ENCODE data around the gene E4F1.
A peak's percentile ranks its signal among the peaks of the same experiment; 100 is the strongest.
"Not testable (repeated sequence)": the region's sequence is repeated elsewhere in the genome, so short reads cannot be mapped to it uniquely, and the experiment has no call there.

Gene E4F1

GRCh38 chr16:2231016-2231931, 7.9 kb downstream of the E4F1 start:
- no peak for DNase-seq

DNA sequence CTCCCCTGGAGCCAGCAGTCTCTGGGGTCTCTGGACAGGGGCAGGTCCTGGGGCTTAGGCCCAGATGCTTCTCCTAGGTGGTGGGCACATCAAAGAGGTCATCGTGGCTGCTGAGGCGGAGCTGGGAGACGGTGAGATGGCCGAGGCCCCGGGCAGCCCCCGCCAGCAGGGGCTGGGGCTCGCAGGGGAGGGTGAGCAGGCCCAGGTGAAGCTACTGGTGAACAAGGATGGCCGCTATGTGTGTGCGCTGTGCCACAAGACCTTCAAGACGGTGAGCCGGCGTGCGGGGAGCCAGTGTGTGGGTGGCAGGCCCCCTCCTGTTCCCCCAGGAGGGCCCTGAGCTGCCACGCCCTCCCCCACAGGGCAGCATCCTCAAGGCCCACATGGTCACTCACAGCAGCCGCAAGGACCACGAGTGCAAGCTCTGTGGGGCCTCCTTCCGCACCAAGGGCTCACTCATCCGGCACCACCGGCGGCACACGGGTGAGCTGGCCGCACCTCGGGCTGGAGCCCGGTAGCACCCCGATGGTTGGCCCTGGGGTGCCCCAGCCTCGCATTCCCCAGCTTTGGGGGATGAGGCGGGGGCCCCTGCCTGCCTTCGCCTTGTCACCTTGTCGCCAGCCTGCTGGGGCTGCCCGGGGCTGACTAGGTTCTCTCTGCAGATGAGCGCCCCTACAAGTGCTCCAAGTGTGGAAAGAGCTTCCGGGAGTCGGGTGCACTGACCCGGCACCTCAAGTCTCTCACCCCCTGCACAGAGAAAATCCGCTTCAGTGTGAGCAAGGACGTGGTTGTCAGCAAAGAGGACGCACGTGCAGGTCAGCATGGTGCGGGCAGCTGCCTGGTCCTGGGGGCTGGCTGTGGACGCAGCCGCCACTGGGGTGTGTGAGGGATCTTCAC, 9.0 kb downstream of the E4F1 start:
- no peak for DNase-seq

DNA sequence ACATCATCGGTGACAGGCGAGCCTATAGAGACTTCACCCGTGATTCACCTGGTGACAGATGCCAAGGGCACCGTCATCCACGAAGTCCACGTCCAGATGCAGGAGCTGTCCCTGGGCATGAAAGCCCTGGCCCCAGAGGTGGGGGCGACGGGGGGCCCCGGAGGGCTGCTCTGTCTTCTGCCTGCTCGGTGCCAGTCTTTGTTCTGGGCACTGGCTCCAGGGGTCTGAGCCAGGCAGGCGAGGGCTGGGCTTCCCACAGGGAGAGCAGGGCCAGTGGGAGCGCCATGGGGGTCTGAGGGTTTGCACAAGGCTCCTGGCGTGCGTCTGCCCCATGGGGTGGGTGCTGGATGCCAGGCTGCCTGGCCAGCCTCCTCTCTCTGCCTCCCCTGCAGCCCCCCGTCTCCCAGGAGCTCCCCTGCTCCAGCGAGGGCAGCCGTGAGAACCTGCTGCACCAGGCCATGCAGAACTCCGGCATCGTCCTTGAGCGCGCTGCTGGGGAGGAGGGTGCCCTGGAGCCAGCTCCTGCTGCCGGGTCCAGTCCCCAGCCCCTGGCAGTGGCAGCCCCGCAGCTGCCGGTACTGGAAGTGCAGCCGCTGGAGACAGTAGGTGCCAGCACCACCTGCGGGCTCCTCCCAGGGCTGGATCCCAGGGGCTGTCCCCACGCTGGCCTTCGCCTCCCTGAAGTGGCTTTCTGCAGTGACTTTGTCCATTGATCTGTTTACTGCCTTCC, 9.8 kb downstream of the E4F1 start:
- DNase-seq: no peak

- peak; percentile 90 for DNase-seq
These were observed 10.8 kb downstream of the E4F1 start for GRCh38 chr16:2233872-2234812.

DNA sequence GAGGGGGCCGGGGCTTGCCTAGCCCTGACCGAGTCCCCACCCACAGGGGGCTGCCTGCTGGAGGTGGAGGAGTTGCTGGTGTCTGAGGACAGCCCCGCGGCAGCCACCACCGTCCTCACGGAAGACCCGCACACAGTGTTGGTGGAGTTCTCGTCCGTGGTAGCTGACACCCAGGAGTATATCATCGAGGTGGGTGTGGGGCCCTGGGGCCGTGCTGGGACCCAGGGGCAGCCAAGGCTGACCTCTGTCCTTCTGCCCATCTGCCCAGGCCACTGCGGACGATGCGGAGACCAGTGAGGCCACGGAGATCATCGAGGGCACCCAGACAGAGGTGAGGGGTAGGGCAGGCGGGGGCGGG, 11.4 kb downstream of the E4F1 start:
- no peak for DNase-seq

GRCh38 chr16:2235234-2235651, 11.9 kb downstream of the E4F1 start:
- no peak for DNase-seq

DNA sequence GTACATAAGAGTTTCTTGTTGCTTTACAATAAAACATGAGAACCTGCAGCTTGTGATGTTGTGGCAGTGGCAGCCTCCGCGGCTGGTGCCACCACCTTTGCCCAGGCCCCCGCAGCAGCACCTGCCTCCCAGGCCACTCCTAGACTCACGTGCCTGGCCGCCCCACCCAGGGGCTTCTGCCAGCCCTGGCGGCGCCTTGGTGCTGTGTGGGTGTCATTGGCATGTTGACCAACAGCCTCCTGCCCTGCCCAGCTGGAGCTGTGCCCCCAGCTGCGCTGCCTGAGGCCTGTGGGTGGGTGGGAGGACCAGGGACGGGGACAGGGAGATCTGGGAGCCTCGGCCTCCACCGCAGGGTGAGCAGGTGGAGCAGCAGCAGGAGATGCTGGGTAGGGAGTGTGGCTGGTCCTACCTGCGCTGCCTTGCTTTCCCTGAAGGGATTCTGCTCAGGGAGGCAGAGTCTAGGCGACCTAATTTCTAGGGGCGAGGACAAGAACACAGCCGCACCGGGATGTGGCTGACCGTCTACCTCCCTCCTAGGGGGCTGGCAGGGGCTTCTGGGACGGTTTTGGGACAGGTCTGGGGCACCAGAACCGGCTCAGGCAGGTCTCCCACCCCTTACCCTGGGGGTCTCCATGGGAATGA, 12.4 kb downstream of the E4F1 start:
- DNase-seq: no peak

DNA sequence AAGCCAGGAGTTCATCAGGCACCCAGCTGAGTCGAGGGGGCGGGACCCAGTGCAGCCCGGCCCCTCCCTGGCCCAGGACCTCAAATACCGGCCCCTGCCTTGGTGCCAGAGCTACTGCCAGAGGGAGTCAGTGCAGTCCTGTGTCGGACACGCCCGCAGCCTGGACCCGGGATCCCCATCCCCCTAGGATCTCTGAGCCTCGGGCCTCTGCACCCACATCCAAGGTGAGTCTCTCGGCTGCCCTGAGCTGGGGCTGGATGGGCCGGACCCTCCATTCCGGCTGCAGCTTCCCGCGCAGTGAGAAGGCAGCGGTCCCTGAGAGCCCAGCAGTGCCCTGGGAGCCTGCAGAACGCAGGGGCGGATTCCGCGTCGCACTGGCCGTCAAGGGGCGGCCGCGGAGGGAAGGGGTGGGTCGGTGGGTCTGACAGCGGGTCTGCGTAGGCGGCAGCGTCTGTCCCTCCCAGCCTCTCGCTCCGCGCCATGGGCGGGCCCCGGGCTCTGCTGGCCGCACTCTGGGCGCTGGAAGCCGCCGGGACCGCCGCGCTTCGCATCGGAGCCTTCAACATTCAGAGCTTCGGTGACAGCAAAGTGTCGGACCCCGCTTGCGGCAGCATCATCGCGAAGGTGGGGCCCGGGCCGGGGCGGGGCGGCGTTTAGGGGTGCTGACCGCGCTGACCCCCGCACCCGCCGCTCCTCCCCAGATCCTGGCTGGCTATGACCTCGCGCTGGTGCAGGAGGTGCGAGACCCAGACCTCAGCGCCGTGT, 13.1 kb downstream of the E4F1 start, which contains the start of gene DNASE1L2:
DNASE1L2 (plus strand) TSS at position 108 of the 765 bp plus-strand sequence; CDS start at position 481, 373 bp downstream.
- DNase-seq: no peak

- DNase-seq: no peak
These were observed 13.7 kb downstream of the E4F1 start for GRCh38 chr16:2237102-2237482.

GRCh38 chr16:2237493-2238149, 14.2 kb downstream of the E4F1 start:
- DNase-seq: no peak

- DNase-seq: no peak
These were observed 14.9 kb downstream of the E4F1 start for GRCh38 chr16:2238150-2238837.

GRCh38 chr16:2238838-2239675, 15.7 kb downstream of the E4F1 start:
- DNase-seq: no peak

- not testable (repeated sequence) for DNase-seq
These were observed 16.9 kb downstream of the E4F1 start for GRCh38 chr16:2240331-2240730.

DNA sequence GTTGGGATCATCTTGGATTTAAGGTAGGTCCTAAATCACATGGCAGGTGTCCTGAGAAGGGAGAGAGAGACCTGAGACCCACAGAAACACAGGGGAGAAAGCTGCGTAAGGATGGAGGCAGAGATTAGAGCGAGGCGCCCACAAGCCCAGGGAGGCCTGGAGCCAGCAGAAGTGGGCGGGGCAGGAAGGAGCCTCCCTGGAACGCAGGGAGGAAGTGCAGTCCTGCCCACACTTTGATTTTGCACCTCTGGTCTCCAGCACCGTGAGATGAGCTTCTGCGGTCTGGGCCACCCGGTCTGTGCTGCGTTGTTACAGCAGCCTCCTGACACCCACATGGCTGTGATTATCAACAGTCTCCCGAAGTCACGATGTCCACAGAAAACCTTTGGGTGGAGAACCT, 19.2 kb downstream of the E4F1 start:
- no peak for DNase-seq

DNA sequence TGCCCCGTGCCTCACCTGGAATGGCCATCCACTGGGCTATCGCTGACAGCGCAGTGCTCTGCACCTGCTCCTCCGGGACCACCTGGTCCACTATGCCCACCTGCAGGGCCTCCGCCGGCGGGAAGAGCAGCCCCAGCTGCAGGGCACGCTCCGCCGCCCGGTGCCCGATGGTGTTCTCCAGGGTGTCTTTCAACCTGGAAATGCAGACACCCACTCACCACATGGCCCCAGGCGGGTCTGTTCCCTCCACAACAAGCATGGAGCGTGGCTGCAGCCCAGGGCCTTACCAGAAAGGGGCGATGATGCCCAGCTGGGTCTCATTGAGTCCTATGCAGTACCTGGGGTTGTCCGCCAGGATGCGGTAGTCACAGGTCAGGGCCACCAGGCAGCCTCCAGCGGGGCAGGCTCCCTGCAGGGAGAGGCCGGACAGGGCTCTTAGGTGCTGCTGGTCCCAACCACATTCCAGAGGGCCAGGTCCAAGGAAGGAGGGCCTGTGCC, 19.7 kb downstream of the E4F1 start:
- no peak for DNase-seq

DNA sequence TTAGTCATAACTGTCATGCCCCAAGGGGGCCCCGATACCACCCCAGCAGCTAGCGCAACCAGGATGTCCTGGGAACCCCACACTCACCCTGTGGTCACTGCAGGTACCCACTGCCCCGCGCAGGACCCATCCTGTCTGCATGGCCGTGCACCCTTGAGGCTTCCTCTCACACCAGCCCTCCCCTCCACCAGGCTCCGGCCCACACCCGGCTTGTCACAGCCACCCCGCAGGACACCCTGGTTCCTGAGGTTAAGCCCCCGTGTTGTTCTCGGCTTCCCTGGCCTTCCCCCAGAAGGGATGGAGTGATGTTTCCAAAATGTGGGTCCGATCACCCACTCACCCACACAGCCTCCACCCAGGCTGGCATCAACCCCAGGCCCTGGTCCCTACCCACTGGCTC, 20.4 kb downstream of the E4F1 start:
- DNase-seq: no peak

- no peak for DNase-seq
These were observed 20.9 kb downstream of the E4F1 start for GRCh38 chr16:2244301-2244700.
